GM18526 (cell line): Measurements from ENCODE around the gene EFHD1.

Experiments used
- POLR2A ChIP-seq: IDR thresholded peaks from 3 replicates; pipeline ENCODE4 v1.6.1; 2011; ENCODE audit not compliant: insufficient read length; ENCODE audit errors: extremely low read depth

Gene EFHD1

GRCh38 chr2:232634206-232635150 is 1.1 kb downstream of the EFHD1 start:
- no peak for TF ChIP-seq POLR2A

DNA sequence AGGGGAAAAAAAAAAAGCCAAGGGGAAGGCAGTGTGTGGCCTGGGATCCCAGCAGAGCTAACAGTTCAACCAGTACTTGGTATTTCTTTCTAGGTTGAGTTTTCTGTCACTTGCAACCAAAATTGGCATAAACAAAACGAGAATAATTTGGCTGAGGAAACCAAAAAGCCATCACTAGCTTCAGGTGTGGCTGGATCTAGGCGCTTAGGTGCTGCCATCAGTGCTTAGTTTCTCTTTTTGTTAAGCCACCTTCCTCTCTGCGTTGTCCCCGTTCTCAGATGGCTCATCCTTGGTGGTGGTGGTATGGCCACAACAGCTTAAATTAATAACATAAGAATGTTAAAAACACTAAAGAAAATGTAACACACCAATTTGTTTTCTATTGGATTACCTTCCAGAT is 2.4 kb downstream of the EFHD1 start:
- no peak for TF ChIP-seq POLR2A

DNA sequence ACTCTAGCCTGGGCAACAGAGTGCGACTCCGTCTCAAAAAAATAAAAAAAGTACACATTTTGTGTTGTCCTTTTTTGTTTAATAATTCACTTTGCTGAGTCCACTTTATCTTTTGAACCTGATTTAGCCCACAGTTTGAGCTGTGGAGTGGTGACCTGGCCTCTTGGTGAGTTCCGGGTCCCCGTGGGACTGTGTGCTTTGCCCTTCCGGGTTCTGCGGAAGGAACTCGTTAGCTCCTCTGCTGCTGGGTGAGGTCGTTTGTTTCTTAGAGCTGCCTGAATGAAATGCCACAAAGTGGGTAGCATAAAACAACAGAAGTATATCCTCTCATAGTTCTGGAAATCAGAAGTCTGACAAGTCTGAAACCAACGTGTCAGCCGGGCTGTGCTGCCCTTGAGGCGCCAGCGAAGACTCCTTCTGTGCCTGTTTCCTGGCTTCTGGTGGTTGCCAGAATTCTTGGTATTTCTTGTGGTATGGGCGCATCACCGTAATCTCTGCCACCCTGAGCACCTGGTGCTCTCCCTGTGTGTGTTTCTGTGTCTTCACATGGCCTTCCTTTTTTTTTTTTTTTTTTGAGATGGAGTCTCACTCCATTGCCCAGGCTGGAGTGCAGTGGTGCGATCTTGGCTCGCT is 3.5 kb downstream of the EFHD1 start:
- no peak for TF ChIP-seq POLR2A

DNA sequence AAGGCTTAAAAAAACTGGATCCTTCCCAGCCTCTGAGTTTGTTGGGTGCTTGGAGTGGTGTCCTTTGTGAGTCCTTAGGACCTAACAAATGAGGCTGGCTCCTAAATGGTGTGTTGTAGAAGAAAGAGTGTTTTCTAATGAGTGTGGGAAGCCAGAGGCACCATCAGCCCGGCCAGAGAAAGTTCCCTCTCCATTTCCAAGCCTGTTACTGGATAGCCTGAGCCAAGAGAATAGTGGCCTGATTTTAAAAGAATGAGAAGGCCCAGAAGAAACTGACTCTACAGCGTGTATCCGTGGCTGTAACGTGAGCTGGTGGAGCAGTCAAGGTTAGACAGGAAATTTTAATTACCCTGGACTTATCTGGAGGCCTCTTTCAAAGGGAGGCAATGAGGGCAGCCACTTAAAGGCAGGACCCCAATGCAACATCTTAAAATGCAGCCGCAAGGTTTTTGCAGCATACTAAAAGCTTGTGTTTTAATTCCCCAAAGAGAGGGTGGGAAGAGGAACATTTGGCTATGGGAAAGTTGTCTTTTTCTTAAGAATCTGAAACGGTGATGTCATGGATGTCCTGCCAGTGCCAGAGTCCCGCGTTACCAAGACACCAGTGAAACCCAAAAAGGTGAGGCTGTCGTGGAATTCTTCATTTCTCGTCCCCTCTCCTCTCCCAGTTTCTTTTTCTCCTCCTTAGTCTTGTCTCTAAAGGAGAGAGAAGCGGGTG is 4.6 kb downstream of the EFHD1 start:
- TF ChIP-seq POLR2A = no peak

- no peak for TF ChIP-seq POLR2A
Measured at GRCh38 chr2:232641153-232641848, 7.9 kb downstream of the EFHD1 start.

DNA sequence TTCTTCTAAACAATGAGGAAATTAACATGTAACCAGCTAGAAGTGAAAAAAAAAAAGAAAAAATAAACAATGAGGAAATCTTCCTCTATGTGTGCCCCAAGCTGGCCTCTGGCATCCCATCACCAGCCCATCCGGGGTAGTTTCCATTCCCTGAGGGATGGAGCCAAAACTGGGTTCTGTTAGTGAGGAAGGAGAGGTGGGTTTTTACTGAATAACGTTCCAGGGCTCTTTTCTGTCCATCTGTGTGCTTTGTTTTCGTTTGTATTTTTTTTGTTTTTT is 9.7 kb downstream of the EFHD1 start:
- TF ChIP-seq POLR2A = no peak

GRCh38 chr2:232643813-232644347 is 10.5 kb downstream of the EFHD1 start:
- no peak for TF ChIP-seq POLR2A

- TF ChIP-seq POLR2A = no peak
Measured at GRCh38 chr2:232645061-232645460, 11.7 kb downstream of the EFHD1 start.

DNA sequence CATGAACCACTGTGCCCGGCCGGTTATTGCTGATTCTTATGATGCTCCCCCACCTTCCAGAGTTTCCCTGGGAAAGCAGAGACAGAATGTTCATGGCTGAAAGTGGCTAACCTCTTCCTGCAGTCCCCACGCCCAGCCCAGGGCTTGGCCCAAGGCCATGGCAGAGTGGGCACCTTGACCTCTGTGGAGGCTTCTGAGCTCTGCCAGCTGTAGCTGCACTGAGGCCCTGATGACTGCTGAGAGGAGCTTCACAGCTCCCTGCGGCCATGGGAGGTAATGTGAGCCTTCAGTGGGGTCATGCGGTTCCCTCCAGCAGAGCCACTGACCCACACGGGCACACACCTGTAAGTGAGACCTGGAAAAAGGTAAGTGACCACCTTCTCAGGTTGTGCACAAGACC is 13.3 kb downstream of the EFHD1 start:
- no peak for TF ChIP-seq POLR2A

DNA sequence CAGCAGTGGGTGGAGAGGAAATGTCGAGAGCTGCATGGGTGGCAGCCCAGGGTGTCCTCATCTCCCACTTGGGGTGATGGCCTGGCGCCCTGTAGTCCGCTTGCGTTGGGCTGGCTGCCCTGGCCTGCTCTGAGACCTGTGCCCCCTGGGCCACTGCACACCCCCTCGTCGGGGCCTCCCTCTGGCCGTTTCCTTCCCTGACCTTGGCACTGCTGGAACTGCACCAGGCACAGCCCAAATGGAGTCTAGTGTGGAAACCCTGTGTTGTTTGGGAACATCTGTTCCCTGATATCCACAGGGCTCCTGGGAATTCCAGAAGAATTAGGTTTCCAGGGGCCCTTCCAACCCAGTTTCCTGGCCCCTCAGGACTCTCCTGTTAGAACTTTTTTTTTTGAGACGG is 13.9 kb downstream of the EFHD1 start:
- TF ChIP-seq POLR2A = no peak

DNA sequence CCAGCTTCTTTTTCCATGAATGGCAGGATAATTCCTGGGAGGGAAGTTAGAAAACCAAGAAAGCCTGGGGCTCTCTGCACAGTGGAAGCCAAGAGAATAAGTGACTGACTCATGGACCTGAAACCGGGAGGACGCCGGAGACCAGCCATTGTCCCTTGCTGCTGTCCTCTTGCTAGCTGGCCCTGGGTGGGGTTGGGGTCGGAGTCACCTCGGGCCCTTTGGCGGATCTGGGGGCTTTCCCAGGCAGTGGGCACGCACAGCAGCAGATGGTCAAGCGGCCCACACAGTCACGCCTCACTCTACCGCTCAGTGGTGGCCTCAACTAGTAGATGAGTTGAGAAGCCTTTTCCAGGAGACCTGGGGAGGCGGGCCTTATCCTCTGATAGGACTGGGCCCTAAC is 15.6 kb downstream of the EFHD1 start:
- no peak for TF ChIP-seq POLR2A

DNA sequence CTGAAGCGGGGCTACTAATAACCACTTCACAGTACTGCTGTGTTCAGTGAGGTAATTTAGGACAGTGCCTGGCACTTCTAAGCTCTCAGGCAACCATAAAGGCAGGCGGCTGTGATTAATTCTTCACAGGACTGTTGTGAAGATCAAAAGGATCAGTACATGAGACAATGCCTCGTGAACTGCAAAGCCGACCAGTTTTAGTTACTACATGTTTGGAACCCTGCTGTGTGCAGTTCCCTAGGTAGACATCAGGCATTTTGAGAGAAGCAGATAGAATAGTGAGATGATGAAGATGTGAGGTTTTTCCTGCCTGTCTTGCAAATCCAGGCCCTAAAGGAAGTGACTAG is 19.1 kb downstream of the EFHD1 start:
- TF ChIP-seq POLR2A = no peak

- no peak for TF ChIP-seq POLR2A
Measured at GRCh38 chr2:232653441-232653840, 20.0 kb downstream of the EFHD1 start.

DNA sequence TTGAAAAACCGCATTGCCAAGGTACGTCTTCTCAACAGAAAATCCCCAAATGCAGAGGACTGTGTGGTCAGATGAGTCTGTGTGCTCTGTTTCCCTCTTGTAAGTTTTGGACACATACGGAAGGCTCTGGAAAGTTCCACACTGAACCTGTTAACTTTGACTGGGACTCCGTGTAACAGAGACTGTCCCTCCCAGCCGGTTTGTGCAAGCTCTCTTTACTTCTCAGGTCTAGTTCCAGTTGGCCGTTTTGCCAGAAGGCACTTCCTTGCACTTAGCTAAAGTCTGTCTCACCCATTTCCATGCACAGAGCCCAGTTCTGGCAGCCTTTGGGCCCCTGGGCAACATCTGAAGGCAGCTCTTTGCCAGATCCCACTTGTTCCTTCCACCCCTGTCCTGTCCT is 22.0 kb downstream of the EFHD1 start:
- TF ChIP-seq POLR2A = no peak

DNA sequence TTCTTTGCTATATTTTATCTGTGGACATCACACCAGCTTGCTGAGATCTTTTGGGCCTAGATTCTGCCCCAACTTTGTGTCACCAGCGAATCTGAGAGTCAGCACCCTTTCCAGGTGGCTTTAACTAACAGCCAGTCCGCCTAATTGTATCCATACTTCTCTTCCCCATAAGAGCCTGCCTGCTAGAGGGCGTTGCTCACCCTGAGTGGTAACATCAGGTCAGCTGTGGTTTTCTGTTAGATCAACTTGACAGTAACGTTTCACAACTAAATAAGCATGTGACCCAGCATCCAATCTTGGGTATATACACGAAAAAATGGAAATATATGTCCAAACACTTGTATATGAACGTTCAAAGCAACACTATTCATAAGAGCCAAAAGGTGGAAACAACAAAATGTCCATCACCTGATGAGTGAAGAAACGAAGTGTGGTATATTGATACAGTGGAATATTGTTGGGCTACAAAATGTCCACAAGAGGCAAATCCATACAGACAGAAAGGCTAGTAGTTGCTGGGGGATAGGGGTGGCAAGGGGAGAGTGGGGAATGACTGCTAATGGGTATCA is 24.9 kb downstream of the EFHD1 start:
- TF ChIP-seq POLR2A = no peak
